IPS-15b (cell line): ENCODE data around the gene MATCAP1.

Experiments
- H3K27me3 ChIP-seq: one replicate; pipeline ENCODE4 v1.6.1; 2013; ENCODE audit warnings: low read length; ENCODE audit not compliant: control insufficient read depth, insufficient read depth
- H3K36me3 ChIP-seq: one replicate; pipeline ENCODE4 v1.6.1; 2013; ENCODE audit warnings: low read length; ENCODE audit not compliant: control insufficient read depth, insufficient read depth
- H3K4me1 ChIP-seq: one replicate; pipeline ENCODE4 v1.6.1; 2013; ENCODE audit warnings: mild to moderate bottlenecking, low read length; ENCODE audit not compliant: control insufficient read depth, insufficient read depth
- H3K4me3 ChIP-seq: one replicate; pipeline ENCODE4 v1.5.1; 2013; ENCODE audit warnings: low read depth, low read length
- H3K9ac ChIP-seq: one replicate; pipeline ENCODE4 v1.6.1; 2013; ENCODE audit warnings: low read depth, mild to moderate bottlenecking, low read length
- H3K9me3 ChIP-seq: one replicate; pipeline ENCODE4 v1.6.1; 2013; ENCODE audit warnings: mild to moderate bottlenecking, low read length; ENCODE audit not compliant: control insufficient read depth, insufficient read depth

Gene MATCAP1

DNA sequence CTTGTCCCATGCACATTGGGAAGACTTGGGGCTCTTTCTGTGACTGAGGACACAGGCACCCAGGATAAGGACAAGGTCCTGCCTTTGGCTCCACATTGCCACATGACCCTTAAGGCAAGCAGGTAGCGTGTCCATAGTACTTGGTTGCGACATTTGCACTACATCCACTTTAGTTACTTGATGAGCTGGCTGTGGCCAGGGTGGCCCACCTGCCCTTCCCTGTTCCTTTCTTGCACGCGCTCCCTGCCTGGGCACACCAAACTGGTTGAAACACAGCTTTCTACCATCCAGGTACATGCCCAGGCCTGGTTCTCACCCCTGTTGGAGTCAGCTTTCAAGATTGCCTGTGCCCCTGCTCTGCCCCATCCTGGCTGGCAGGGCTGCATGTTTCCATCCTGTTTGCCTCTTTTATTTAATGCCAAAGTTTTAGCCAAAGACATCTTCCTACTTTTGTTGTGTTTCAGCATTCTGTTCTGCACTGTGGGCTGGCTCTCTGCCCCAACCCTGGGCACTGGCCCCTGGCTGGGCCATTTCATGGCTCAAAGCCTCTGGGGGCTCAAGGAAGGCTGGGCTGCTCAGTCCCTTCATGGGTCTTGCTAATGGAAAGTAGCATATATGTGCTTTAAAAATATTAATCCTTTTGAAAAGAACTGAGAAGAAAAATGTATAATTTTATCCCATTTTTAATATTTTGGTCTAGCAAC is 36.2 kb downstream of the MATCAP1 start:
- Histone ChIP-seq H3K9me3 (no peaks in the 10 kb centered on the region), H3K4me3 (no peak overlapping the region), H3K36me3 (peaks cover 53% of the 10 kb centered on the region), H3K4me1 (no peaks in the 10 kb centered on the region), H3K9ac (no peak overlapping the region), H3K27me3 (peaks cover 15% of the 10 kb centered on the region)

- H3K4me3 ChIP-seq: no peak overlapping the region
- H3K27me3 ChIP-seq: peaks cover 7% of the 10 kb centered on the region
- no peaks in the 10 kb centered on the region for H3K4me1 ChIP-seq
- no peaks in the 10 kb centered on the region for H3K9me3 ChIP-seq
- H3K36me3 ChIP-seq: peaks cover 56% of the 10 kb centered on the region
- no peak overlapping the region for H3K9ac ChIP-seq
Measured at GRCh38 chr16:67146523-67147357, 37.0 kb downstream of the MATCAP1 start.

- no peak overlapping the region for H3K4me3 ChIP-seq
- H3K4me1 ChIP-seq: no peaks in the 10 kb centered on the region
- H3K9ac ChIP-seq: no peak overlapping the region
- H3K27me3 ChIP-seq: no peaks in the 10 kb centered on the region
- H3K9me3 ChIP-seq: no peaks in the 10 kb centered on the region
- H3K36me3 ChIP-seq: peaks cover 63% of the 10 kb centered on the region
Measured at GRCh38 chr16:67145746-67146145, 38.0 kb downstream of the MATCAP1 start.

DNA sequence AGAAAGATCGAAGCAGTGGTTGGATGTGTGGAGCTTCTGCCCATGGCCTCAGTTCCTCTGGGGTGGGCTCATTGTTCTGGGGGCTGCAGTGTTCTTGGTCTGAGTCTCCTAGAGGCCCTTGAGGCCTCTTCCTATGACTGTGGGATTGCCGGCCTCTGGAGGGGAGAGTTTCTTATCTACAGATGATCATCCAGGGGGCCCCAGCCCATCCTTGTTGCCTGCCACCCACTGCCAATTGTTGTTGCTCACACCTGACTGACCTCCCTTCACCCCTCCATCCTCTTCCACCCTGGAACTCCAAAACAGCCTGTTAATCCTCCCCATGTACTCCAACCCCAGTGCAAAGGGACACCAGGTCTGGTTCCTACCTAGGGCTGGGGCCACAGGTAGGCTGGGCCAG is 38.8 kb downstream of the MATCAP1 start:
- H3K36me3 ChIP-seq: peaks cover 67% of the 10 kb centered on the region
- no peak overlapping the region for H3K4me3 ChIP-seq
- no peaks in the 10 kb centered on the region for H3K27me3 ChIP-seq

GRCh38 chr16:67142342-67142741 is 41.4 kb downstream of the MATCAP1 start:
- H3K4me1 ChIP-seq: no peaks in the 10 kb centered on the region
- no peak overlapping the region for H3K4me3 ChIP-seq
- no peaks in the 10 kb centered on the region for H3K9me3 ChIP-seq
- no peak overlapping the region for H3K9ac ChIP-seq
- peaks cover 59% of the 10 kb centered on the region for H3K36me3 ChIP-seq
- H3K27me3 ChIP-seq: no peaks in the 10 kb centered on the region

More for the DNA sequence above, 38.8 kb downstream of the MATCAP1 start:
- no peaks in the 10 kb centered on the region for H3K4me1 ChIP-seq
- no peaks in the 10 kb centered on the region for H3K9me3 ChIP-seq
- H3K9ac ChIP-seq: no peak overlapping the region

- Histone ChIP-seq H3K9me3 (no peaks in the 10 kb centered on the region), H3K36me3 (peaks cover 52% of the 10 kb centered on the region), H3K4me3 (no peak overlapping the region), H3K9ac (no peak overlapping the region), H3K4me1 (no peaks in the 10 kb centered on the region), H3K27me3 (no peaks in the 10 kb centered on the region)
Measured at GRCh38 chr16:67141391-67141790, 42.4 kb downstream of the MATCAP1 start.

DNA sequence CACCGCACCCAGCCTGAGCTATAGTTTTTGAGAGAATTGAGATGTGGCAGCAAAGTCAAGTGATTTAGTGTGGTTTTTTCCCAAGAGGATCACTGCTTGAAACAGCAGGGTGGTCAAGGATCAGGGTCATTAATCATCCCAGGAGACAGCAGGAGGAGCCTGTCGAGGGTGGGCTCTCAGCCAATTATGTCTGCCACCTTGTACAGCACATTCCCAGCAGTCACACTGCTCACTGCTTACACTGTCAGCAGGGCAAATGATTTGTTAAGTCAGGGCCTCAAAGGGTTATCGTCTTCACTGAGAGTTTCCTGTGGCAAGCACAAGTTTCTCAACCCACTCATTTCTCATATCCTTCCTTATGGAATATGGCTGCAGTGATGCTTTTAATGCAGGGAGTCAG is 46.2 kb downstream of the MATCAP1 start:
- Histone ChIP-seq H3K27me3 (no peaks in the 10 kb centered on the region), H3K4me3 (no peak overlapping the region), H3K36me3 (peaks cover 39% of the 10 kb centered on the region), H3K9me3 (no peaks in the 10 kb centered on the region), H3K4me1 (no peaks in the 10 kb centered on the region), H3K9ac (no peak overlapping the region)

GRCh38 chr16:67129422-67129821 is 54.3 kb downstream of the MATCAP1 start:
- Histone ChIP-seq H3K4me1 (no peaks in the 10 kb centered on the region), H3K9me3 (no peaks in the 10 kb centered on the region), H3K9ac (no peak overlapping the region), H3K36me3 (peaks cover 14% of the 10 kb centered on the region), H3K27me3 (no peaks in the 10 kb centered on the region), H3K4me3 (no peak overlapping the region)

GRCh38 chr16:67128887-67129286 is 54.9 kb downstream of the MATCAP1 start:
- Histone ChIP-seq H3K4me3 (no peak overlapping the region), H3K9ac (no peak overlapping the region), H3K9me3 (no peaks in the 10 kb centered on the region), H3K27me3 (no peaks in the 10 kb centered on the region), H3K4me1 (no peaks in the 10 kb centered on the region), H3K36me3 (peaks cover 9% of the 10 kb centered on the region)

DNA sequence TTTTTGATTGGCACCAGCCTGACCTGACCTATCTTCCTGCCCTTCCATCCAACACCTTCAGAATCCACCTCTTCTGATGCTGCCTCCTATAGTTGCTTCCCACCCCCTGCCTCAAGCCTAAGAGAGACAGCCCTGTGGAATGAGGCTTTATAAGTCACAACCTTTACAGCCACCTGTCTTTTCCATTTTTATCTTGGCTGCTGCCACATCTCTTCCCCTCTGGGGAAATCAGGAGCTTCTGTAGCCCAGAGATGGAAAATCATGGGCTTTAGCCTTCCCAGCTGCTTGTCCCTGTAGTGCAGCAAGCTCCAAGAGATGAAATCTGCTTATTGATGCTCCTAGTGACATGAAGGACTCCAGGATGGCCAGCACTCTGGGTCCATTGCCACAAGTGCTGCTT is 55.3 kb downstream of the MATCAP1 start:
- peaks cover 9% of the 10 kb centered on the region for H3K36me3 ChIP-seq

More for the DNA sequence above, 55.3 kb downstream of the MATCAP1 start:
- H3K9ac ChIP-seq: no peak overlapping the region
- H3K9me3 ChIP-seq: no peaks in the 10 kb centered on the region
- H3K4me1 ChIP-seq: no peaks in the 10 kb centered on the region
- H3K27me3 ChIP-seq: no peaks in the 10 kb centered on the region
- H3K4me3 ChIP-seq: no peak overlapping the region
